DND-41 (cell line): ENCODE results near the gene PADI4.

Experiments used
- ATAC-seq: fragments of 200-7000 bp; cut with Tn5 transposase; 3 replicates; pipeline ENCODE4 v1.9.1; 2021; ENCODE audit warnings: low read depth; ENCODE audit not compliant: insufficient read depth
- DNase-seq: peaks from one replicate; pipeline ENCODE4 v3.0.0-alpha.2; 2020
- H2AFZ ChIP-seq: 2 replicates; pipeline ENCODE4 v1.6.0; 2012; ENCODE audit warnings: low read depth, low read length
- H3K27ac ChIP-seq: 2 replicates; pipeline ENCODE4 v1.5.1; 2012; ENCODE audit warnings: low read length, inconsistent platforms
- H3K27me3 ChIP-seq: fragments of 200-600 bp; sonication (generic); 2 replicates; pipeline ENCODE4 v1.6.0; 2012; ENCODE audit warnings: low read length, mild to moderate bottlenecking, inconsistent platforms; ENCODE audit not compliant: insufficient read depth, poor library complexity
- H3K36me3 ChIP-seq: 2 replicates; pipeline ENCODE4 v1.5.1; 2012; ENCODE audit warnings: low read length, inconsistent platforms; ENCODE audit not compliant: insufficient read depth
- H3K4me1 ChIP-seq: 2 replicates; pipeline ENCODE4 v1.5.1; 2012; ENCODE audit warnings: mild to moderate bottlenecking, low read length; ENCODE audit not compliant: insufficient read depth
- H3K4me2 ChIP-seq: 2 replicates; pipeline ENCODE4 v1.6.0; 2012; ENCODE audit warnings: mild to moderate bottlenecking, moderate library complexity, low read length, inconsistent platforms; ENCODE audit not compliant: insufficient read depth
- H3K4me3 ChIP-seq, 2 experiments: fragments of 200-600 bp in 1 of 2; shearing (Covaris generic) in 1 of 2; 2 replicates each; pipeline ENCODE4 v1.5.1; 2012 to 2016; ENCODE audit warnings: inconsistent platforms in 2 of 2, low read length in 2 of 2, mild to moderate bottlenecking in 2 of 2, low read depth in 1 of 2, moderate library complexity in 1 of 2
- H3K79me2 ChIP-seq: 2 replicates; pipeline ENCODE4 v1.6.0; 2012; ENCODE audit warnings: low read length, inconsistent platforms; ENCODE audit not compliant: insufficient read depth
- H3K9ac ChIP-seq: 2 replicates; pipeline ENCODE4 v1.6.0; 2012; ENCODE audit warnings: low read depth, mild to moderate bottlenecking, inconsistent platforms, low read length, moderate library complexity
- H3K9me3 ChIP-seq: 2 replicates; pipeline ENCODE4 v1.5.1; 2012; ENCODE audit warnings: low read length, moderate library complexity, mild to moderate bottlenecking, inconsistent platforms; ENCODE audit not compliant: insufficient read depth, severe bottlenecking
- H4K20me1 ChIP-seq: 2 replicates; pipeline ENCODE4 v1.6.0; 2012; ENCODE audit warnings: low read length; ENCODE audit not compliant: insufficient read depth
- CTCF ChIP-seq: IDR thresholded peaks from 2 replicates; pipeline ENCODE4 v1.5.1; 2012; ENCODE audit warnings: borderline replicate concordance, low read length, moderate library complexity, mild to moderate bottlenecking; ENCODE audit not compliant: poor library complexity, severe bottlenecking; ENCODE audit errors: extremely low read depth
- EZH2 ChIP-seq: IDR thresholded peaks from 3 replicates; pipeline ENCODE4 v1.6.1; 2012; ENCODE audit warnings: borderline replicate concordance, low read depth, mild to moderate bottlenecking, moderate library complexity, low read length, inconsistent platforms; ENCODE audit not compliant: severe bottlenecking

Gene PADI4

GRCh38 chr1:17355898-17356297 is 47.9 kb downstream of the PADI4 start:
- TF ChIP-seq EZH2 (no peak), CTCF (no peak)
- H3K79me2 ChIP-seq, result no peaks in the 10 kb centered on the region
- H3K4me2 ChIP-seq, result no peak overlapping the region
- H3K27ac ChIP-seq, result no peak overlapping the region
- no peak overlapping the region for H3K4me3 ChIP-seq
- no peak for ATAC-seq
- H3K9ac ChIP-seq, result no peak overlapping the region
- H3K36me3 ChIP-seq, result no peaks in the 10 kb centered on the region
- no peaks in the 10 kb centered on the region for H3K4me1 ChIP-seq
- H2AFZ ChIP-seq, result no peak overlapping the region
- no peaks in the 10 kb centered on the region for H4K20me1 ChIP-seq
- DNase-seq, result no peak
- H3K9me3 ChIP-seq, result no peaks in the 10 kb centered on the region
- no peaks in the 10 kb centered on the region for H3K27me3 ChIP-seq

DNA sequence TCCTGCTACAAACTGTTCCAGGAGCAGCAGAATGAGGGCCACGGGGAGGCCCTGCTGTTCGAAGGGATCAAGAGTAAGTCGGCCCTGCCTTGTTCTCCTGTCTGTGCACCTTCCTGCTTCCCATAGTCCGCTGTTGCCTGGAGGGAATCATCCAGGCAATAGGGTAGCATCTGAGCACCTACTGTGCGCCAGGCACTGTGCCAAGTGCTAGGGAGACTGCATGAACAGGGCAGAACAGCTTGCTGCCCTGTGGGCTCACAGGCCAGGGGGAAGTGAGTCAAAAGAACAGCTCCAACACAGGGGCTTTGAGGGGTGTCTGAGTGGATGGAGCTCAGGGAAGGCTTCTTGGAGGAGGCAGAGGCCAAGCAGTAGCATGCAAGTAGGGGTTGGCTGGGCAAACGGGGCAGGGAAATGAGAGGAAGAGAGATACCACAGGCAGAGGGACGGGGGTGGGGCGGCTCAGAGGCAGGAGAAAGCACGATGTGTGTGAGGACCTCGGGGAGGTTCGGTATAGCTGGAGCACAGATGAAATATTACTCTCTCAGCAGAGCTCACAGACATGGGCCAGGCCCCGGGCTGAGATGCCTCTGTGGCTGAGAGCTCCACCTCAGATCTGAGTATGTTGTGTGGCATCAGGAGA is 48.5 kb downstream of the PADI4 start:
- Histone ChIP-seq H2AFZ (no peak overlapping the region), H3K4me3 (no peak overlapping the region), H3K4me2 (no peak overlapping the region), H3K79me2 (no peaks in the 10 kb centered on the region), H3K27ac (no peak overlapping the region), H4K20me1 (no peaks in the 10 kb centered on the region), H3K27me3 (no peaks in the 10 kb centered on the region), H3K9ac (no peak overlapping the region), H3K9me3 (no peaks in the 10 kb centered on the region), H3K4me1 (no peaks in the 10 kb centered on the region), H3K36me3 (no peaks in the 10 kb centered on the region)
- TF ChIP-seq CTCF (no peak), EZH2 (no peak)
- DNase-seq (no peak), ATAC-seq (no peak)

GRCh38 chr1:17358557-17358956 is 50.6 kb downstream of the PADI4 start:
- no peaks in the 10 kb centered on the region for H3K9me3 ChIP-seq
- TF ChIP-seq EZH2, result no peak
- TF ChIP-seq CTCF, result no peak
- no peak for ATAC-seq
- no peak overlapping the region for H3K4me2 ChIP-seq
- no peak overlapping the region for H3K27ac ChIP-seq
- H3K27me3 ChIP-seq, result no peaks in the 10 kb centered on the region
- H3K4me1 ChIP-seq, result no peaks in the 10 kb centered on the region
- DNase-seq, result no peak
- H3K9ac ChIP-seq, result no peak overlapping the region
- H3K36me3 ChIP-seq, result no peaks in the 10 kb centered on the region
- no peak overlapping the region for H3K4me3 ChIP-seq
- no peak overlapping the region for H2AFZ ChIP-seq
- no peaks in the 10 kb centered on the region for H4K20me1 ChIP-seq
- H3K79me2 ChIP-seq, result no peaks in the 10 kb centered on the region

GRCh38 chr1:17359031-17359430 is 51.0 kb downstream of the PADI4 start:
- Histone ChIP-seq H4K20me1 (no peaks in the 10 kb centered on the region), H3K27ac (no peak overlapping the region), H2AFZ (no peak overlapping the region), H3K4me1 (no peaks in the 10 kb centered on the region), H3K9ac (no peak overlapping the region), H3K27me3 (no peaks in the 10 kb centered on the region), H3K36me3 (no peaks in the 10 kb centered on the region), H3K9me3 (no peaks in the 10 kb centered on the region), H3K79me2 (no peaks in the 10 kb centered on the region), H3K4me3 (no peak overlapping the region), H3K4me2 (no peak overlapping the region)
- TF ChIP-seq EZH2, result no peak
- DNase-seq (no peak), ATAC-seq (no peak)
